ENCODE measurements around the gene KIF16B. TPM values are rescaled to one million over a fixed set of nuclear protein-coding genes. Genes with fewer than 3 reads are reported as not detected.

KIF16B gene
- total and polyA plus RNA-seq, 2 of the 8 experiments (the other 6 are each of a cell fraction or from before 2014, with no cell fraction given): 3.0 to 9.2 TPM

GRCh38 chr20:16352321-16352720 is 220.9 kb downstream of the KIF16B start:
- no peaks in the 10 kb centered on the region for H3K36me3 ChIP-seq (ENCODE audit: control insufficient read depth in 2 of 4, insufficient read depth in 4 of 4, low read length in 3 of 4)
- H2AK5ac ChIP-seq (ENCODE audit: low read depth, low read length): no peak overlapping the region
- FAIRE-seq (no peak), DNase-seq (ENCODE audit: low read depth in 1 of 2, low spot score in 2 of 2) (no peak)
- ChIA-PET POLR2A (ENCODE audit: partially characterized antibody) (no interaction called here), CTCF (ENCODE audit: partially characterized antibody) (interaction anchor here (0.6 to 1.9 kb wide), 8 partner anchors 8 to 345 kb away, joined by 3 to 7 read pairs (median 3); no protein-coding TSS in a partner anchor)
- H4K91ac ChIP-seq (replicated peaks; ENCODE audit: insufficient read length, low read length): no peak overlapping the region
- 81% methylated on average over 4 of the region's 4 CpGs; no CpG with 5 or more reads in 1 of the 2 experiments for WGBS, 2 experiments (ENCODE audit: extremely low coverage in 1 of 2, insufficient coverage in 1 of 2, insufficient read length in 1 of 2, insufficient replicate concordance in 2 of 2, low coverage in 1 of 2, low lambda C conversion rate in 2 of 2, missing lambda C conversion rate in 1 of 2)
- H2BK20ac ChIP-seq (ENCODE audit: low read length): no peak overlapping the region
- H3K27ac ChIP-seq (ENCODE audit: low read depth, low read length): no peak overlapping the region
- H2BK120ac ChIP-seq (replicated peaks; ENCODE audit: low read depth, low read length): no peak overlapping the region
- no peaks in the 10 kb centered on the region for H3K79me1 ChIP-seq (ENCODE audit: low read depth, low read length)
- no peak overlapping the region for H3K56ac ChIP-seq (replicated peaks; ENCODE audit: insufficient read length, low read depth, low read length)
- no peak overlapping the region for H4K8ac ChIP-seq (ENCODE audit: extremely low read depth, insufficient read depth, low read length)
- no peak overlapping the region for H2BK15ac ChIP-seq (ENCODE audit: low read length)
- no peak overlapping the region for H3K23ac ChIP-seq (ENCODE audit: insufficient read length)
- no peak overlapping the region for H2BK12ac ChIP-seq (ENCODE audit: low read depth, low read length)
- H2BK5ac ChIP-seq (ENCODE audit: low read depth, low read length): no peak overlapping the region
- no peak overlapping the region for H3K4me2 ChIP-seq (ENCODE audit: insufficient read depth in 1 of 2, low read depth in 2 of 2, low read length in 2 of 2)
- no peaks in the 10 kb centered on the region for H3K4me1 ChIP-seq (replicated peaks in 1 of 4; ENCODE audit: control insufficient read depth in 3 of 4, insufficient read depth in 4 of 4, low read length in 3 of 4)
- H3K14ac ChIP-seq (ENCODE audit: insufficient read length): no peak overlapping the region
- H3K79me2 ChIP-seq (ENCODE audit: control insufficient read depth in 1 of 2, insufficient read depth in 2 of 2, low read length in 2 of 2): no peaks in the 10 kb centered on the region
- no peak overlapping the region for H2AFZ ChIP-seq (ENCODE audit: low read length)
- no peaks in the 10 kb centered on the region for H3K23me2 ChIP-seq (ENCODE audit: low read depth, low read length)
- peaks cover 0 to 4% of the 10 kb centered on the region in 2 experiments for H4K20me1 ChIP-seq (replicated peaks in 1 of 2; ENCODE audit: control insufficient read depth in 1 of 2, insufficient read depth in 2 of 2, low read length in 2 of 2)
- H3K9ac ChIP-seq (replicated peaks in 1 of 4; ENCODE audit: extremely low read depth in 1 of 4, low read depth in 3 of 4, low read length in 3 of 4): no peak overlapping the region
- H3K27me3 ChIP-seq (replicated peaks in 1 of 4; ENCODE audit: control insufficient read depth in 3 of 4, extremely low read depth in 1 of 4, insufficient read depth in 3 of 4, low read length in 3 of 4): no peaks in the 10 kb centered on the region
- H3K4me3 ChIP-seq (ENCODE audit: extremely low read depth in 1 of 4, insufficient read depth in 2 of 4, low read depth in 3 of 4, low read length in 4 of 4): no peak overlapping the region
- no peak overlapping the region for H3K18ac ChIP-seq (ENCODE audit: extremely low read depth, low read length)
- H3K9me3 ChIP-seq (ENCODE audit: insufficient read depth in 2 of 2, low read depth in 1 of 2, low read length in 1 of 2): no peaks in the 10 kb centered on the region
- H3K4ac ChIP-seq (replicated peaks; ENCODE audit: insufficient read length, low read depth, low read length): no peak overlapping the region
- H4K5ac ChIP-seq (ENCODE audit: insufficient read length, low read depth, low read length): no peak overlapping the region
- TF ChIP-seq GABPA (IDR thresholded peaks at IDR 0.05; ENCODE audit: borderline replicate concordance, insufficient read depth, low read length) (no peak), CEBPB (IDR thresholded peaks at IDR 0.05; ENCODE audit: low read depth, low read length) (no peak), BACH1 (IDR thresholded peaks at IDR 0.05; ENCODE audit: low read length) (no peak), KDM5A (IDR thresholded peaks at IDR 0.05; ENCODE audit: low read length) (no peak), SP1 (IDR thresholded peaks at IDR 0.05; ENCODE audit: low read depth, low read length) (no peak), CHD2 (IDR thresholded peaks at IDR 0.05; ENCODE audit: low read length) (no peak), SP4 (IDR thresholded peaks at IDR 0.05; ENCODE audit: low read length) (no peak), KDM4A (IDR thresholded peaks at IDR 0.05; ENCODE audit: low read depth, low read length, severe bottlenecking) (no peak), CHD1 (IDR thresholded peaks at IDR 0.05; ENCODE audit: low read depth, low read length) (no peak), KDM1A (IDR thresholded peaks at IDR 0.05; ENCODE audit: borderline replicate concordance, low read length) (no peak), HDAC6 (IDR thresholded peaks at IDR 0.05; ENCODE audit: low read depth, low read length) (no peak), POLR2A (IDR thresholded peaks at IDR 0.05; ENCODE audit: control extremely low read depth in 1 of 2, low read depth in 2 of 2, low read length in 2 of 2) (no peak), CTBP2 (IDR thresholded peaks at IDR 0.05; ENCODE audit: borderline replicate concordance, insufficient read depth, insufficient read length, low read length) (no peak), NRF1 (IDR thresholded peaks at IDR 0.05; ENCODE audit: low read depth, low read length) (no peak), E2F6 (IDR thresholded peaks at IDR 0.05) (no peak), RXRA (IDR thresholded peaks at IDR 0.05; ENCODE audit: insufficient read depth, low read depth, low read length) (no peak)

All from H1 (cell line).